C4-2B (cell line): ENCODE data around the gene POU2AF2.
A peak's percentile ranks its signal among the peaks of the same experiment; 100 is the strongest.

ENCODE experiments used
- H3K27ac ChIP-seq: fragments of 450-650 bp; 2 replicates; pipeline ENCODE4 v1.5.1; 2017
- CTCF ChIP-seq: fragments of 450-650 bp; conservative IDR thresholded peaks from 2 replicates; pipeline ENCODE4 v1.5.1; 2017; ENCODE audit warnings: mild to moderate bottlenecking
- ZFX ChIP-seq: fragments of 450-650 bp; IDR thresholded peaks from 2 replicates; pipeline ENCODE4 v1.6.1; 2017

POU2AF2 gene

GRCh38 chr11:111230122-111230465, 15.4 kb upstream of the POU2AF2 start:
- H3K27ac ChIP-seq, result peak overlapping the region; percentile 50
- TF ChIP-seq CTCF, result no peak
- no peak for TF ChIP-seq ZFX

- TF ChIP-seq CTCF (no peak), ZFX (no peak)
- H3K27ac ChIP-seq, result peak overlapping the region; percentile 15; the same call in 1 of the 2 replicates
Observed at GRCh38 chr11:111231836-111232235, 13.7 kb upstream of the POU2AF2 start.

- peak overlapping the region; percentile 38; the same call in 1 of the 2 replicates for H3K27ac ChIP-seq
- TF ChIP-seq CTCF, result no peak
- TF ChIP-seq ZFX, result no peak
Observed at GRCh38 chr11:111236383-111236782, 9.1 kb upstream of the POU2AF2 start.

- TF ChIP-seq ZFX, result no peak
- no peak for TF ChIP-seq CTCF
- H3K27ac ChIP-seq, result no peak overlapping the region
Observed at GRCh38 chr11:111237926-111238325, 7.6 kb upstream of the POU2AF2 start.

GRCh38 chr11:111246956-111247355, 1.4 kb downstream of the POU2AF2 start:
- no peak for TF ChIP-seq ZFX
- no peak for TF ChIP-seq CTCF
- H3K27ac ChIP-seq, result no peak overlapping the region

- no peak overlapping the region for H3K27ac ChIP-seq
- TF ChIP-seq ZFX (no peak), CTCF (no peak)
Observed at GRCh38 chr11:111250936-111251335, 5.4 kb downstream of the POU2AF2 start.

GRCh38 chr11:111253131-111253530, 7.6 kb downstream of the POU2AF2 start:
- TF ChIP-seq ZFX (no peak), CTCF (no peak)

More at GRCh38 chr11:111253131-111253530, 7.6 kb downstream of the POU2AF2 start:
- H3K27ac ChIP-seq, result no peak overlapping the region
